Stromal cell of bone marrow (primary cell): ENCODE measurements around the gene AKT2.
A peak's percentile ranks its signal among the peaks of the same experiment; 100 is the strongest.

Source experiments
- DNase-seq: peaks from one replicate; pipeline ENCODE4 v3.0.0-alpha.2; 2012; ENCODE audit warnings: low read depth

The AKT2 gene

DNA sequence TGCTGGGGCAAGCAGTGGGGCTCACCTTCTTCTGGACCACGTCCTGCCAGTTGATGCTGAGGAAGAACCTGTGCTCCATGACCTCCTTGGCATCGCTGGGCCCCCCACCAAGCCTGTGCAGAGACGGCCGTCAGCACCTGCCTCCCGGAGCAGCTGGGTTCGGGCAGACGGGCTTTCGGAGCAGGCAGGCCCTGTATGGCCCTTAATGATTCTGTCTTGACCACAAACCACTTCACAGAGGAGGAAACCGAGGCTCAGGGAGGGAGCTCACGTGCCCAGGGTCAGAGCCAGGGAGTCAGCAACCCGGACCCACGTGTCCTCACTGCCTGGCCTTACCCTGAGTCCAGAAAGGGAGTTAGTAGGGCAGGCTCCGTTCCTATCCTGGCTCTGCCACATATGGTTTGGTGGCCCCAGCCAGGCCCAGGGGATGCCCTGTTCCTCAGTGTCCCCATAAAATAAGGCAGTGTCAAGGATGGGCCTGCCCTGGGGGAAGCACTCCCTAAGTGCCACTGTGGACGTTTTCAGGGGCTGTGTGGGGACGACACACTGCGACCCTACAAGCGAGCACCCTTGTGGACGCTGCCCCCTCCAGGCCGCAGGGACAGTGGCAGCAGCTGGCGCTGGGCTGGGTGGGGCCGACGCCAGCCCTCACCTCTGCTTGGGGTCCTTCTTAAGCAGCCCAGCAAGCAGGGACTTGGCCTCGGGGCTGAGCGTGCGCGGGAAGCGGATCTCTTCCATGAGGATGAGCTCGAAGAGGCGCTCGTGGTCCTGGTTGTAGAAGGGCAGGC is 49.7 kb downstream of the AKT2 start:
- DNase-seq, result no peak

DNA sequence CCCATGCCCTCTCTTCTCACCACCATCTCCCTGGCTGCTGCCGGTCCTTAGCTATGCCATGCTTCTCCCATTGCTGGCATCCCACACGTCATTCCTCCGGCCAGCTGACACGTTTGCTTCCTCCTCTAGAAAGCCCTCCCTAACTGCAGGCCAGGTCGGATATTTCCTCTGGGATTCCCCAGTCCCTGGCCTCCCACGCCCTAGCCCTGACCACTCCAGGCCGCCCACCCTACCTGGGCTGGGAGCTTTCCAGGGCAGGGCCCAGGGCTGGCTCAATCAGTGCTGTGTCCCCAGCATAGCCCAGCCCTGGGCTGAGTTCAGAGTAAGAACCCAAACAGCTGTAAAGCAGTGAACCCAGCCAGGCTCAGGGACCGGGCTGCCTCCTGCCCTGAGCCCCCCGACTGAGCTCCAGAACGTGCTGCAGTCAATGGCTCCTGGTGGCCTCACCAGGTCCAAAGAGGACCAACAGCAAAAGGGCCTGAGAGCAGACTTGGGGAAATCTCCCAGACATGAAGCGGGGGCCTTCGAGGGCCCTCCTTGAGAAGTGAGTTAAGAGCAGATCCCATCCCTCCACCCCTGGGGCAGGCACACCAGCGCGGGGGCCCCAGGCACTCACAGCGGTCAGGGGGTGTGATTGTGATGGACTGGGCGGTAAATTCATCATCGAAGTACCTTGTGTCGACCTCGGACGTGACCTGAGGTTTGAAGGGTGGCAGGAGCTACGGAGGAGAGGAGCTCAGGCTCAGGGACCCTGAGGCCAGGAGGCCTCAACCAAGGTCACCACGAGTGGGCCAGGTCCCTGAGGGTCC is 50.5 kb downstream of the AKT2 start:
- no peak for DNase-seq

DNA sequence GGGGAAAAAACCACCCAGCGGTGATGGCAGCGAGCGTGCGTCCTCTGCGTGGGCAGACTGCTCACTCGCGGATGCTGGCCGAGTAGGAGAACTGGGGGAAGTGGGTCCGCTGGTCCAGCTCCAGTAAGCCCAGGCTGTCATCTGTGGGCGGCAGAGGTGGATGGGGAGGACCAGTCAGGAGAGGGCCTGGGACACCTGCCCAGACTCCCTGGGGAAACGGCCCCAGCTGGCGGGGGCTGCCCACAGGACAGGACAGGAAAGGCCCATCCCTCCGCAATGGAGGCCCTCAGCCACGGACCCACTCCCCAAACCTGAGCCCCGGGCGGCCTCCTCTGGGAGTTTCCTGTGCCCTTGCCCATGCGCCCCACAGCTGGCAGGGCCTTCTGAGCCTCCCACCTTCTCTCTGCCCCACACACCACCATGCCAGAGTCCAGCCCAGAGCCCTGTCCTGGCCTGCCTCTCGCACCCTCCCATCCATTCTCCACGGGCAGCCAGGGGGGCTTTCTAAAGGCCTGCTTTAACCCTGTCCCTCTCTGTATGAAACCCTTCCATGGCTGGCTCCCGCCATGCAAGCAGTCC is 51.2 kb downstream of the AKT2 start:
- DNase-seq, result no peak

DNA sequence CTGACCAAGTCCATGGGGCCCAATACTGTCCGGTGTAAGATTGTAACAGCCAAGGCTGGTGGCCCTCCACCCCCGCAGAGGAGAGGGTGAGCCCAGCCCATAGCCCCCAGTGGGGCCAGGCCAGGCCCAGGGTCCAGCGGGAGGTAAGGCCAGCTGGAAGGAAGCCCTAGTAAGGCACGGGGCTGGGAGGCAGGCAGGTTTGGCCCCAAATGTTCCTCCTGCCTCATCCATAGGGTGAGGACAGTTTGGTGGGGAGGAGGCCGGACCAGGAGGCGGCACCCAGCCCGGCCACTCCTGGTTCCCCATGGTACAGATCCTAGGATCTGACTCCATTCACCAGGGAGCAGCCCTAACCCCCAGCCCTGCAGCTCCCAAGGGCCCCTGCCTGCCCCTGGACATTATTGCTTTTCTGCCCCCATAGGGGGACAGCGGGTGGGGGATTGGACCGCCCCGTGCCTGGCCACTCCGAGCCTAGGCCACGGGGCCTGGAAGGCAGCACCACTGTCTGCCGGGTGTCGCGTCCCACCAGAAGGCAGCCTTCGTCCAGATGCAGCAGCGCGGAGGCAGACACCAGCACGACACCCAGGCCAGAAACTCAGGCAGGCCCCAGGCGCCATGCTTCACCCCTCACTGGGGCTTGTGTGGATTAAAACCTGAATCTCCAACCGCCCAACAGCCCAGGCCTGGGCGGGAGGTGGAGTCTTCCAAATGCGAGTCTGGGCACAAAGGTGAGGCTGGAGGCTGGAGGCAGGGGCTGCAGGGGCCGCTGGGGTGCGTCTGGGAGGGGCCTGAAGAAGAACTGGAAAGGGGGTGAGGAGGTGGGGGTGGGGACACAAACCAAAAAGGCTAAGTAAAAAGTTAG is 52.0 kb downstream of the AKT2 start:
- no peak for DNase-seq

DNA sequence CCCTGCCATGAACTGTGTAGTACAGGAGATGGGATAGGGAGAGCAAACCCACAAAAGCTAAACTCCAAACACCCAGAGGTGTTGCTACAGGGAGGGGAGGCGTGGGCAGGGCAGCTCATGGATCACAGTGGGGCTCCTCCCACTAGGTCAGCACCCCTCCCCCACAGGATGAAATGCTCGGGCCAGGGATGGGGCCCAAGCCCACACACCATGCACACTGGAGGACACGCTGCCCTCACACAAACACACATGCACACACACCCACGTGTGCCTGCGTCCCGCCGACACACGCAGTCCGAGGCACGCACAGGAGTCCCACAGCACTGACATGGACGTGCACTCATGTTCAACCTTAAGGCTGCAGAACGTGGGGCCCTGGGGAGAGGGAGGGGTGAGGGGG is 52.7 kb downstream of the AKT2 start:
- DNase-seq, result no peak

DNA sequence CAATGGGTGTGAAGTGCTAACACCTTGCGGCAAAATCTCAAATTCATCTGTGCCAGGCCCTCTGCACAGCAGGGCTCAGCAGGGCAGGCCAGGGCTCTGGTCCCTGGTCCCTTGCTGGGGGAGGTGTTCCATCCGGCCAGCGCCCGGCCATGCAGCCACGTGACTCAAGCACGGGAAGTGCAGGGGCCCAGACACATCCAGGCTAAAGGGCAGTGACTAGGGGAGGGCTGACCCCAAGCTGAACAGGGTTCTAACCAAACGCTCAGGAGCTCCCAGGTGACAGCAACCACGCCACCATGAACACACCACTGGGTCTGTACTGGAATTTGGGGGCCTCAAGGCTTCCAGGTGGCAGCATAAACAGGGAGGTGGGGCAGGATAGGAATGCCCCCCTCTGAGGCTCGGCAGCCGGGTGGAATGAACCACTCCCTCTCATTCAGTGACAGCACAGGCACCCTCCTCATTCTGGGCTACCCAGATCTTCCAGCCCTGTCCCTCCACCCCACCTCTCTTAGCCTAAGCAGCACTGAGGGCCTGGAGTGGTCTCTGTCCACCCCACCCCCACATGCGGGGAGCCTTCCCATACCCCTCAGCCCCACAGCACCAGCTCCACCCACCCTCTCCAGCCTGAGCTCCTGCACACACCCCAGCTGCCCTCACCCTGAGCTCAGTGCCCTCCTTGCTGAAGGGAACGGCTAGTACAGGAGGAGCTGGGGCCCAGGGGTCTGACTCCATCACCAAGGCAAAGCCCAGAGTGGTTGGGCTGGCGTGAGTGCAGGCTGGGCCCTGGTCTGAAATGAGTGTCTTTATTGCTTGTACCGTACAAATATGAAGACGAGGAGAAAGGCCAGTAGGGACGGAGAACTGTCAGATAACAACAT is 53.4 kb downstream of the AKT2 start:
- no peak for DNase-seq

DNA sequence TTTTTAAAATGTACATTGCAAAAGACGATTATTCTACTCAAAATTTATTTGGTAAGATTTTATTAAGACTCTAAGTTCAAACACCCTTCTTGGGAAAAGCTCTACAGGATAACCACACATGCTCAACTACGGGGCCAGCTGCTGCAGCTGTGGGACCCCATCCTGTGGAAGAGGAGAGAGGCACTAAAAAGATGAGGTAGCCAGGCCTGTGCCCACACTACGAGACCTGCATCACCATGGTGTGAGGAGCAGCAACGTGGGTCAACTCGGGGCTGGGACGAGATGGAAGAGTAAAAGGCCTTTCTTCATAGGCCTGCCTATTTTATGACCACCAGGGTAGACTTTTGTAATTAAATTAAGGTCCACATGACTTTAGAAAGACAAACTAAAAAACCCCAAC is 54.1 kb downstream of the AKT2 start:
- DNase-seq, result no peak

DNA sequence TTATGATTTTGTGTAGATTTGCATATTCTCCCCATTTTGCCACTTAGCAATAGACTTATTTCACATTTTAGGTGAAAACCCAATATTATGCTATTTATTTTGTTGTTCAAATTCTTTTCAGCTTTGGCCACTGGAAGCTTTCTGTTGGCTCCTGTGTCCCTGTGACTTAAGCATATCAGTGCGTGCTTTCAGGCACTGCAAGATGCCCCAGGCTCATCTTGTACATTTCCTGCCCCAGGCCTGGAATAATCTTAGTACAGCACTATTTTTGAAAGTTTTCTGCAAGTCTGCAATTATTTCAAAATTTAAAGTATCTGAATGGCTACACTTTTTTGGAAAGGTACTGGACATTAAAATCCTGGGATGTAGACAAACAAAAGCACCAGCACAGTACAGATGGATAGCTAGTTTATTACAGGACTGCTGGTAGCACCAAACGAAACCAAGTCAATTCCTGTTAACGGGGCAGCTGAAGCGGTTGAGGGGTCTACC is 55.2 kb downstream of the AKT2 start:
- DNase-seq, result no peak

DNA sequence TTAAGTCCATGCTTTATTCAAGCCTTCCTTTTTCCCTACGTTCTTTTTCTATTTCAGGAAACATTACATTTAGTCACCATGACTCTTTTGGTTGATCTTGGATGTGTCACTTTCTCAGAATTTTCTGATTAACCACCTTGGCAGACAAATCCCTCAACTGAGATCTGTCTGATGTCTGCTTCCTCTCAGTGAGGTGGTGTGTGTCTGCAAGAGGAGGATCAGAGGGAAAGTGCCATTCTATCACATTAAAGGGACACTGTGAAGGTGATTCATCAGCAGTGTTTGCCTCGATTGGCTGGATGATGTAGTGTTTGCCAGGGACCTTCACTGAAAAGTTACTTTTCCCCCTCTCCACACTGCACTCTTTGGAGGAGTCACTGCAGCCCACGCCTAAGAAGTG is 55.7 kb downstream of the AKT2 start:
- peak; percentile 23 for DNase-seq

DNA sequence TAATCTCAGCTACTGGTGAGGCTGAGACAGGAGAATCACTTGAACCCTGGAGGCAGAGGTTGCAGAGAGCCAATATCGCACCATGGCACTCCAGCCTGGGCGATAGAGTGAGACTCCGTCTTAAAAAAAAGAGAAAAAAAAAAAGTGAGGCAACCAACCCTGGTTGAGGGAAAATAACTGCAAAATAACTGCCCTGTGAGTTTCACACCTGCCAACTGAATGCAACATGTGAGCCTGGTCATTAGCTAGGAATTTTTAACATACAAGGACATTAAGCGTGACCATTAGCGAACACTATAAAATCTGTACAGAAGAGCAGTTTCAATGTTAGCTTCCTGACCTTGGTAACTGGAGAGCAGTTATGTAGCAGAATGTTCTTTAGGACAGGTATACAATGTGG is 56.3 kb downstream of the AKT2 start:
- DNase-seq, result no peak

DNA sequence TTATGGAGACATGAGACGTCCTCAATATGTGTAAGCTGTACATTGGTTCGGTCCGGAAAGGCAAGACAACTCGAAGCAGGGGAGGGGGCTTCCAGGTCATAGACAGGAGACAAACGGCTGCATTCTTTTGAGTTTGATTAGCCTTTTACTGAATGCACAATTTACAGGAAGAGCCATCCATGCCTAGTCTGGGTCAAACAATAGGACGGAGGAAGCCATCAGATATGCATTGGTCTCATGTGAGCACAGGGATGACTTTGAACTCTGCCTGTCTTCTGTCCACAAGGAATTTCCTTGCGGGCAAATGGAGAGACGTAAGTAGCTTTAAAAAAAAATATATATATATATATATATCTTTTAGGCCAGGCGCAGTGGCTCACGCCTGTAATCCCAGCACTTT is 56.8 kb downstream of the AKT2 start:
- no peak for DNase-seq

DNA sequence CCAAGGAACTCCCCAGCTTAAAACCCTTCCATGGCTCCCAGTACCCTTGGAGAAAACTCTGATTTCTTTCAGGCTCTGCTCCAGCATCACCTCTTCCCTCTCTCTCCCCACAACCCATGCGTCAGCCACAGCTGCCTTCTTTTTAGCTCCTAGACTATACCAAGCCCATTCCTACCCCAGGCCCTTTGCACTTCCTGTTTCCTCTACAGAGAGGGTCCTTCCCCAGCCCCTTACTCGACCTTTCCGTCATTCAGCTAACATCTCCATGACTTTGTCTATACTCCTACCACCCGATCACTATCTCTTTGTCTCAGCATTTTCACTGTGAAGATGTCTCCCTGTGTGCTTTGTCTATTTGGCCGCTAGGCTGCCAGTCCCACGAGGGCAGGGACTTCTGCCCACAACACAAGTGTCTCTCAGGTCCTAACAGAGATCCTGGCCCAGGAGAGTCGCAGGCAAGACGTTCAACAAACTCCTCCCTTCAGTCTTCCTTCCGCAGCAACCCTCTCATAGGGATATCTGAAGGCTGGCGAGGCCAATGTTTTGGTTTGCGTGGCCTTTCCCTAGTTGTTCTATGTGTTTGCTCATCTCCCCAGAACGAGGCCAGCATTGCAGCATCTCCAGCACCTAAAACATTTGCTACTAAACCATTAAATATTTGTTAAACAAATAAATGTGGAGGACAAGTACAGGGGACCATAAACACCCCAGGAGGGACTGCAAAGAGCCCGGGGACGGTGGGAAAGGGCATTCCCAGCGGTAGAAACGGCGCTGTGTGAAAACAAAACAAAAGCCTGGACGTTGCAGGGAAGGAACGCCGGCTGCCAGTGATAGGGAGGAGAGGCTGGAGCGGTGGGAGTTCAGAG is 59.5 kb downstream of the AKT2 start:
- no peak for DNase-seq

DNA sequence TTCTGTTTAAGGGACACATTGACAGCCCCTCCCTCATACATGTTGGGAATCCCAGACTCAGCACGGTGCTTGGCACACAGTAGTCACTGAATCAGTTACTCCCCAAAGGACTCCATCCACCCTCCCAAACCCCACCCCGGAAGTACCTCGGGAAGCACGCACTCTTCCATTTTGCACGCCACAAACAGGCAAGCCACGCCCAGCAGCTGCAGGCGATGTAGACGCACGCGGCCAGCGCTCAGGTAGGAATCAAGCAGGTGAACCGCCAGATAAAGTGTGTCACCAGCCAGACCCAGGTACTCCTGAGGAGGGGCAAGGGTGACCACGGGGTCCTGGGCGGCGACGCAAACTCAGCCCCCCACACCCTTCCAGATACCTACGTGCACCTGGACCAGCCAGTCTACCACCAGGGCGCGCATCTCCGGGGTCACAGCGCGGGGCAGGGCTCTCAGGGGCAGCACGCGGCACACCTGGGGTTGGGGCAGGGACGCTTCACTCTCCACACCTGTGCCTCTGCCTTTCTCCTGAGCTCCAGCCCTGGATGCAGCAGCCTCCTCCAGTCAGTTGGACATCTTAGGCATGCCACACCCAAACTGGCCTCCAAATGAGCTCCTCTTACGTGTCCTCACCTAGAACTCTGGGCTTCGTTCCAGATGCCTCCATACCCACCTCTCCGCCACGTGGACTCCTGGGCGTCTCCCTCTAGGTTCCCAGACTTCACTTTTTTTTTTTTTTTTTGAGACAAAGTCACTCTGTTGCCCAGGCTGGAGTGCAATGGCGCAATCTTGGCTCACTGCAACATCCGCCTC is 60.6 kb downstream of the AKT2 start:
- no peak for DNase-seq

DNA sequence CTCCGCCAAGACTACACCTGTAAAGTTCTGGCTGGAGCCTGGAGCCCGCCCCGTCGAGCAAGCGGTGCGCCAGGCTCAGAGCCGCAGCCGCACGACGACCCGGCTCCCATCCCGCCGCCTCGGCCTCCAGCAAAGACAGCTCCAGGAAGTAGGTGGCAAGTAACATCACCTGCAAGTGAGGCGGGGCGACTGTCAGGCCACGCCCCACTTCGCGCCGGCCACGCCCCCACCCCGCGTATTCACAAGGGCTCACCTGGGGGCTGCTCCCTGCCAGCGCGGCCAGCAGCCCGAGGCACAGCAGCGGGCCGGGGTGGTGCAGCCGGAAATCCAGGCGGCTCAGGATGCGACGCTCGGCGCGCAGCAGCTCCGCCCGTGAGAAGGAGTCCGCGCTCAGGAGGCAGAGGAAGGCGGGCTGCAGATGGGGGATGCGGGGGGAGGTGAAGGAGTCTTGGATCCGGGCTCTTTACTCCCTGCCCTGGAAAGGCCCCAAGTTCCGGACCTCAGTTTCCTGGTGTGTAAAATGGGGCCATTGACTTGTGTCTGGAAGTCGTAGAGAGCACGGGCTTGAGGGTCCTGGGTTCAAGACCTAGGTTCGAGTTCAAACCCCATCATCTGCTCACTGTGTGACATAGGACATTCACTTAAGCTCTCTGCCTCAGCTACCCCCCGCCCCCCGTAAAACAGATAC is 61.9 kb downstream of the AKT2 start:
- no peak for DNase-seq

DNA sequence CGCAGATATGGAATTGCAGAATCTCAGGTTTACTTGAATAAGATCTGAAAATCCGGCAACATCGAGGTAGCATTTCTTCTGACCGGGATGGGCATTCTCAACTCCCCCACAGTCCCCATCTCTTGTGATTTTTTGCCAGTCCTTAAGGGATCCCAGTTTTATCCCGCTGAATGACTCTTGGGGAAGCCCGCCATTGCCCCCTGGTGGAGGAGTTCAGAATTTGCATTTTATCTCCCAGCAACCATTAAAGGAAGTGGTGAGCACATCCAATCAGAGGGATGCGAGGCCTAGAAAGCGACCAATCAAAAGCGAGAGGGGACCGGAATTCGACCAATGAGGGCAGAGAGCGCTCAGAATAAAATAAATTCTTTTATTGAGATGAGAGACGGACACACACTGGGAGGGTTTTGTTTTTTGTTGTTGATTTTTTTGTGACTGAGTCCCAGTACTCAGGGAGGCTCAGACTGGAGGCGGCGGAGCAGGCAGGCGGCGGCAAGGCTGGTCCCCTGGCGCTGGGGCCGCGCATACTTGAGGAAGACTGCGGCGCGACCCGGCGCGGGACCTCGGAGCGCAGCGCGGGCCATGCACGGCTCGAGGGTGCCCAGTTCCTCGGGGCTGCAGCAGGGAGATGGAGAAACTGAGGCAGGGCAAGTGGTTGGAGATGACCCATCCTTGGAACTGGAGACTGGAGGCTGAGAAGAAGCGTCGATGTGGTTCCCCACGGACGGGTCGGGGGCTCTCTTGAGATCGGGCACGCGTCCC is 63.1 kb downstream of the AKT2 start:
- DNase-seq, result peak; percentile 90

DNA sequence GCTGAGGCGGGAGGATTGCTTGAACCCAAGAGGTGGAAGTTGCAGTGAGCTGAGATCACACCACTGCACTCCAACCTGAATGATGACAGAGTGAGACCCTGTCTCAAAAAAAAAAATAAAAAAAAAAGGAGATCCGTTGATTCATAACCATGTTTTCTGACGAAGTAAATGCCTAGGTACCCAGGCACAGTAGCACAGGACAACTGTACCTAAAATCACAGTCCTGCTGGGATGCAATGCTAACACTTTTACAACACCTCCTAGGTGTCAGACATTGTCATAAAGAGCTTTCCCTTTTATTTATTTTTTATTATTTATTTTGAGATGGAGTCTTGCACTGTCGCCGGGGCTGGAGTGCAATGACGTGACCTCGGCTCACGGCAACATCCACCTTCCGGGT is 64.5 kb downstream of the AKT2 start:
- no peak for DNase-seq

DNA sequence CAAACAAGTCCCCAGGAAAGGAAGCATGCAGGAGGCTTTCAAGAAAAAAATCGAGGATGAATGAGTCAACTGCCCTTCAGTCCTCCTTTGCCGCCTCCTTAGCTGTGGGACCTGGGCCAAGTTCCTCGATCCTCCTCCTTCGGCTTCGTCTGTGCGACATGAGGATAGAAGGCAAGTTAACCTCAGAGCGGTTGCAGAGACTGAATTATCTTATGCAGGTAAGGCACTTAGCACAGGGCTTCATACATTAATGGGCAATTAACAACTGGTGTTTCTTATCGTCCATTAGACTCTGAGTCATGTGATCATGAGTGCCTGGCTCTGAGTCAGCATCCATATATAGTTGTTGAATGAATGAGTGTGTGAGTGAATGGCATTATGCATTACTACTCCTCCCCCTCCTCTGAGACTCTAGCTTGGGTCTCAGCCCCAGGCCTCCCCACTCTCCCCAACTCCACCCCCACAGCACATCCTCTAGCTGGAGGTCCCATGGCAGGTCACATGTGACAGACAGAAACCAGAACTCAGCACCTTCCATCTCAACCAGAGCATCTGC is 65.3 kb downstream of the AKT2 start:
- DNase-seq, result peak; percentile 58
